Measurements from ENCODE around the gene ERLIN1.

GRCh38 chr10:100151723-100152300 lies 34.0 kb downstream of the ERLIN1 start:
- TF ChIP-seq CTCF (IDR thresholded peaks at IDR 0.05) (no peak), POLR2AphosphoS5 (IDR thresholded peaks at IDR 0.05) (no peak), POLR2A (IDR thresholded peaks at IDR 0.05) (no peak)

Measured in prostate gland (tissue), 2 donors.